ENCODE data around the gene ANKRD11. TPM values are rescaled to one million over a fixed set of nuclear protein-coding genes. Genes with fewer than 3 reads are reported as not detected.
A peak's percentile ranks its signal among the peaks of the same experiment; 100 is the strongest.

ANKRD11 gene
- total and polyA plus RNA-seq, 8 donors: 43.9 to 74.0 (median 46.2) TPM

GRCh38 chr16:89484041-89484501, 6.3 kb downstream of the ANKRD11 start:
- TF ChIP-seq CTCF (IDR thresholded peaks at IDR 0.05): no peak
- Histone ChIP-seq H3K4me1 (peaks cover 34 to 58% (median 37%) of the 10 kb centered on the region in 3 donors), H3K9me3 (no peaks in the 10 kb centered on the region), H3K36me3 (no peaks in the 10 kb centered on the region), H3K27ac (no peak overlapping the region), H3K27me3 (no peaks in the 10 kb centered on the region), H3K4me3 (no peak overlapping the region)
- ATAC-seq (no peak), DNase-seq (no peak), FAIRE-seq (no peak)
- 84 to 94% methylated on average over 5 of the region's 5 CpGs for WGBS, 2 donors
- intact Hi-C loops (cut with DNase I): no loop called here

- Histone ChIP-seq H3K9me3 (no peaks in the 10 kb centered on the region), H3K36me3 (no peaks in the 10 kb centered on the region), H3K27me3 (no peaks in the 10 kb centered on the region), H3K27ac (peak overlapping the region in 3 of 4 donors; percentile 13 to 53 (median 20)), H3K4me1 (peaks cover 23 to 56% (median 41%) of the 10 kb centered on the region in 3 donors), H3K4me3 (no peak overlapping the region)
- ATAC-seq (peak in 1 of 4 donors; percentile 6), FAIRE-seq (no peak), DNase-seq (no peak)
- 48 to 53% methylated on average over 5 of the region's 5 CpGs for WGBS, 2 donors
- TF ChIP-seq CTCF (IDR thresholded peaks at IDR 0.05): no peak
- intact Hi-C loops (cut with DNase I): no loop called here
Measured at GRCh38 chr16:89482817-89483205, 7.5 kb downstream of the ANKRD11 start.

GRCh38 chr16:89482150-89482816, 8.1 kb downstream of the ANKRD11 start:
- peak overlapping the region in 3 of 4 donors; percentile 13 to 53 (median 20) for H3K27ac ChIP-seq
- FAIRE-seq (no peak), ATAC-seq (peak in 3 of 4 donors; percentile 49 to 59 (median 56)), DNase-seq (peak in 1 of 6 donors; percentile 15)
- no peak for TF ChIP-seq CTCF (IDR thresholded peaks at IDR 0.05)
- H3K9me3 ChIP-seq: no peaks in the 10 kb centered on the region
- no peak overlapping the region for H3K4me3 ChIP-seq
- no peaks in the 10 kb centered on the region for H3K27me3 ChIP-seq
- intact Hi-C loops (cut with DNase I): no loop called here
- peaks cover 23 to 54% (median 37%) of the 10 kb centered on the region in 3 donors for H3K4me1 ChIP-seq
- H3K36me3 ChIP-seq: no peaks in the 10 kb centered on the region
- WGBS, 2 donors: 31 to 34% methylated on average over 14 of the region's 14 CpGs

- Histone ChIP-seq H3K36me3 (no peaks in the 10 kb centered on the region), H3K4me1 (peaks cover 23 to 58% (median 37%) of the 10 kb centered on the region in 3 donors), H3K4me3 (no peak overlapping the region), H3K27me3 (no peaks in the 10 kb centered on the region), H3K27ac (peak overlapping the region in 1 of 4 donors; percentile 13), H3K9me3 (no peaks in the 10 kb centered on the region)
- ATAC-seq (no peak), FAIRE-seq (no peak), DNase-seq (peak in 1 of 6 donors; percentile 1)
- TF ChIP-seq CTCF (IDR thresholded peaks at IDR 0.05): no peak
- intact Hi-C loops (cut with DNase I): no loop called here
- WGBS, 2 donors: 78 to 81% methylated on average over 13 of the region's 13 CpGs
Measured at GRCh38 chr16:89481356-89481955, 8.9 kb downstream of the ANKRD11 start.

Measured in pancreas (tissue), 10 donors.